H9 (cell line): ENCODE results near the gene F3. TPM values are rescaled to one million over a fixed set of nuclear protein-coding genes. Genes with fewer than 3 reads are reported as not detected.

Experiments used
- DNase-seq: peaks from one replicate; pipeline ENCODE4 v3.0.0-alpha.2; 2017
- H2AFZ ChIP-seq: one replicate; pipeline ENCODE4 v1.6.1; 2013; ENCODE audit warnings: mild to moderate bottlenecking, low read length, control low read depth, moderate library complexity
- H2AK5ac ChIP-seq: 2 replicates; pipeline ENCODE4 v1.6.1; 2013; ENCODE audit warnings: low read length, control low read depth, mixed read lengths; ENCODE audit not compliant: insufficient read length
- H2BK120ac ChIP-seq: one replicate; pipeline ENCODE4 v1.6.1; 2013; ENCODE audit warnings: low read depth, mild to moderate bottlenecking, low read length, control low read depth, inconsistent platforms; ENCODE audit not compliant: poor library complexity, severe bottlenecking
- H2BK12ac ChIP-seq: 2 replicates; pipeline ENCODE4 v1.6.1; 2013; ENCODE audit warnings: low read length, control low read depth, mixed read lengths, low read depth; ENCODE audit not compliant: insufficient read length
- H2BK15ac ChIP-seq: 2 replicates; pipeline ENCODE4 v1.6.1; 2013; ENCODE audit warnings: low read depth, low read length, control low read depth
- H2BK20ac ChIP-seq: one replicate; pipeline ENCODE4 v1.6.1; 2013; ENCODE audit warnings: low read depth, mild to moderate bottlenecking, low read length, control low read depth, inconsistent platforms; ENCODE audit not compliant: poor library complexity, severe bottlenecking
- H2BK5ac ChIP-seq: 2 replicates; pipeline ENCODE4 v1.6.1; 2013; ENCODE audit warnings: low read length, control low read depth, mixed read lengths; ENCODE audit not compliant: insufficient read length
- H3K14ac ChIP-seq: 2 replicates; pipeline ENCODE4 v1.6.1; 2013; ENCODE audit warnings: low read length, control low read depth; ENCODE audit not compliant: insufficient read depth
- H3K18ac ChIP-seq: 2 replicates; pipeline ENCODE4 v1.6.1; 2013; ENCODE audit warnings: low read depth, mild to moderate bottlenecking, mixed read lengths, low read length, control low read depth; ENCODE audit not compliant: insufficient read length
- H3K23ac ChIP-seq: 2 replicates; pipeline ENCODE4 v1.6.1; 2013; ENCODE audit warnings: low read length, control low read depth, mixed read lengths, low read depth; ENCODE audit not compliant: insufficient read length
- H3K23me2 ChIP-seq: 2 replicates; pipeline ENCODE4 v1.6.1; 2013; ENCODE audit warnings: low read depth, mild to moderate bottlenecking, mixed read lengths, low read length, control low read depth; ENCODE audit not compliant: insufficient read length, poor library complexity, severe bottlenecking
- H3K27ac ChIP-seq: 2 replicates; pipeline ENCODE4 v1.5.1; 2013; ENCODE audit warnings: low read length, control low read depth, mixed read lengths, low read depth; ENCODE audit not compliant: insufficient read length
- H3K27me3 ChIP-seq: 2 replicates; pipeline ENCODE4 v1.6.1; 2013; ENCODE audit warnings: low read length, control low read depth, inconsistent platforms; ENCODE audit not compliant: insufficient read depth
- H3K4ac ChIP-seq: 2 replicates; pipeline ENCODE4 v1.6.1; 2013; ENCODE audit warnings: low read depth, mild to moderate bottlenecking, control low read depth, inconsistent platforms, low read length, moderate library complexity
- H3K4me1 ChIP-seq: 2 replicates; pipeline ENCODE4 v1.6.1; 2013; ENCODE audit warnings: low read length, control low read depth, inconsistent platforms; ENCODE audit not compliant: insufficient read depth
- H3K4me2 ChIP-seq: 2 replicates; pipeline ENCODE4 v1.6.1; 2013; ENCODE audit warnings: low read length, control low read depth, mixed read lengths; ENCODE audit not compliant: insufficient read length, insufficient read depth
- H3K56ac ChIP-seq: 2 replicates; pipeline ENCODE4 v1.6.1; 2013; ENCODE audit warnings: low read depth, mild to moderate bottlenecking, mixed read lengths, low read length, control low read depth; ENCODE audit not compliant: insufficient read length
- H3K79me1 ChIP-seq: 2 replicates; pipeline ENCODE4 v1.6.1; 2013; ENCODE audit warnings: low read depth, mild to moderate bottlenecking, moderate library complexity, low read length, control low read depth, inconsistent platforms; ENCODE audit not compliant: insufficient read depth, poor library complexity, severe bottlenecking
- H3K79me2 ChIP-seq: 2 replicates; pipeline ENCODE4 v1.6.1; 2013; ENCODE audit warnings: low read length, control low read depth, inconsistent platforms; ENCODE audit not compliant: insufficient read depth
- H3K9ac ChIP-seq: 2 replicates; pipeline ENCODE4 v1.6.1; 2013; ENCODE audit warnings: low read length, control low read depth, mixed read lengths; ENCODE audit not compliant: insufficient read length; ENCODE audit errors: extremely low read depth
- H3K9me3 ChIP-seq: one replicate; pipeline ENCODE4 v1.6.1; 2013; ENCODE audit warnings: low read depth, low read length, inconsistent platforms; ENCODE audit not compliant: control insufficient read depth
- H3T11ph ChIP-seq: one replicate; pipeline ENCODE4 v1.6.1; 2013; ENCODE audit warnings: mild to moderate bottlenecking, low read length, control low read depth, inconsistent platforms
- H4K20me1 ChIP-seq: one replicate; pipeline ENCODE4 v1.6.1; 2013; ENCODE audit not compliant: control insufficient read depth, insufficient read length, insufficient read depth
- H4K5ac ChIP-seq: 2 replicates; pipeline ENCODE4 v1.6.1; 2013; ENCODE audit warnings: low read depth, mild to moderate bottlenecking, mixed read lengths, low read length, control low read depth; ENCODE audit not compliant: insufficient read length
- H4K8ac ChIP-seq: replicated peaks from 2 replicates; pipeline ENCODE4 v1.6.1; 2013; ENCODE audit warnings: low read length, control low read depth, mixed read lengths, low read depth; ENCODE audit not compliant: insufficient read length
- H4K91ac ChIP-seq: 2 replicates; pipeline ENCODE4 v1.6.1; 2013; ENCODE audit warnings: low read depth, mild to moderate bottlenecking, moderate library complexity, mixed read lengths, low read length, control low read depth; ENCODE audit not compliant: insufficient read length
- H3K27ac Mint-ChIP-seq, 3 experiments: 2 replicates in 2 of 3; 3 replicates in 1 of 3; pipeline ENCODE4 v1.8.0; 2020 to 2021; ENCODE audit warnings: mixed read lengths in 3 of 3, mild to moderate bottlenecking in 1 of 3, moderate library complexity in 1 of 3
- H3K27me3 Mint-ChIP-seq: 2 replicates; pipeline ENCODE4 v1.8.0; 2021; ENCODE audit warnings: low read depth, mild to moderate bottlenecking, moderate library complexity, mixed read lengths
- H3K36me3 Mint-ChIP-seq, 3 experiments: 2 replicates in 2 of 3; 3 replicates in 1 of 3; pipeline ENCODE4 v1.8.0; 2020 to 2021; ENCODE audit warnings: low read depth in 3 of 3, mixed read lengths in 3 of 3; ENCODE audit not compliant: insufficient read depth in 1 of 3
- H3K4me1 Mint-ChIP-seq, 2 experiments: 2 replicates each; pipeline ENCODE4 v1.8.0; 2020; ENCODE audit warnings: mixed read lengths in 2 of 2
- H3K4me3 Mint-ChIP-seq, 2 experiments: 2 replicates in 1 of 2; 3 replicates in 1 of 2; pipeline ENCODE4 v1.8.0; 2020 to 2021; ENCODE audit warnings: mild to moderate bottlenecking in 2 of 2, mixed read lengths in 2 of 2, moderate library complexity in 1 of 2
- H3K9me3 Mint-ChIP-seq, 2 experiments: 2 replicates in 1 of 2; 3 replicates in 1 of 2; pipeline ENCODE4 v1.8.0; 2020; ENCODE audit warnings: mild to moderate bottlenecking in 2 of 2, mixed read lengths in 2 of 2, moderate library complexity in 1 of 2
- CTCF ChIP-seq: fragments of 200-600 bp; sonication (generic); conservative IDR thresholded peaks from 3 replicates; pipeline ENCODE4 v1.8.0; 2021; ENCODE audit warnings: antibody characterized with exemption, mild to moderate bottlenecking
- WGBS: extraction: QIAGEN DNeasy Blood & Tissue Kit; methylation state at CpG from one replicate; pipeline ENCODE4 v1.1.7; 2013; ENCODE audit warnings: missing lambda C conversion rate, low lambda C conversion rate, mixed read lengths; ENCODE audit not compliant: insufficient read length; ENCODE audit errors: extremely low coverage; 5-methylcytosine and 5-hydroxymethylcytosine counted together
- total RNA-seq: library from RNA; stranded (reverse); gene quantifications from 2 replicates; pipeline ENCODE4 v1.2.1, GENCODE V29; 2021

F3 gene
- total RNA-seq, 1 experiment from 2014 or later = 21.7 TPM

GRCh38 chr1:94550396-94550795 is 8.8 kb upstream of the F3 start:
- H4K5ac ChIP-seq = no peak overlapping the region
- H3K9me3 Mint-ChIP-seq = no peaks in the 10 kb centered on the region; a peak in 1 of 5 replicates
- no peaks in the 10 kb centered on the region; a peak in 1 of 7 replicates for H3K36me3 Mint-ChIP-seq
- no peaks in the 10 kb centered on the region for H4K20me1 ChIP-seq
- no peak overlapping the region for H3K4me3 Mint-ChIP-seq
- no peaks in the 10 kb centered on the region for H3K27me3 ChIP-seq
- no peak overlapping the region for H3K18ac ChIP-seq
- DNase-seq = no peak
- H4K8ac ChIP-seq = no peak overlapping the region
- no peak overlapping the region for H3K4me2 ChIP-seq
- WGBS = no CpG with 5 or more reads among the region's 6 CpGs
- no peak overlapping the region for H3K27ac Mint-ChIP-seq
- peaks cover 49 to 50% of the 10 kb centered on the region in 2 experiments for H3K4me1 Mint-ChIP-seq
- no peak overlapping the region for H2BK5ac ChIP-seq
- no peaks in the 10 kb centered on the region for H3K27me3 Mint-ChIP-seq
- no peak overlapping the region for H3K56ac ChIP-seq
- no peaks in the 10 kb centered on the region for H3K79me2 ChIP-seq
- no peaks in the 10 kb centered on the region for H3K23me2 ChIP-seq
- H3K23ac ChIP-seq = no peak overlapping the region
- no peak overlapping the region for H3T11ph ChIP-seq
- H2AFZ ChIP-seq = no peak overlapping the region
- no peaks in the 10 kb centered on the region for H3K9me3 ChIP-seq
- no peak overlapping the region for H2BK12ac ChIP-seq
- H4K91ac ChIP-seq = no peak overlapping the region
- no peak overlapping the region for H3K9ac ChIP-seq
- no peak overlapping the region for H2AK5ac ChIP-seq
- no peak overlapping the region for H3K27ac ChIP-seq
- TF ChIP-seq CTCF = no peak
- no peak overlapping the region for H3K14ac ChIP-seq
- H3K4me1 ChIP-seq = peaks cover 16% of the 10 kb centered on the region; the same call in 1 of the 2 replicates
- no peak overlapping the region for H2BK15ac ChIP-seq
- no peak overlapping the region for H3K4ac ChIP-seq
- no peaks in the 10 kb centered on the region for H3K79me1 ChIP-seq
- H2BK20ac ChIP-seq = no peak overlapping the region
- H2BK120ac ChIP-seq = no peak overlapping the region
